ENCODE data around the gene SDK1. TPM values are rescaled to one million over a fixed set of nuclear protein-coding genes. Genes with fewer than 3 reads are reported as not detected.

Gene SDK1
- polyA plus RNA-seq, 2 of the 4 experiments (the other 2 are of a cell fraction): 0.12 to 0.28 TPM

DNA sequence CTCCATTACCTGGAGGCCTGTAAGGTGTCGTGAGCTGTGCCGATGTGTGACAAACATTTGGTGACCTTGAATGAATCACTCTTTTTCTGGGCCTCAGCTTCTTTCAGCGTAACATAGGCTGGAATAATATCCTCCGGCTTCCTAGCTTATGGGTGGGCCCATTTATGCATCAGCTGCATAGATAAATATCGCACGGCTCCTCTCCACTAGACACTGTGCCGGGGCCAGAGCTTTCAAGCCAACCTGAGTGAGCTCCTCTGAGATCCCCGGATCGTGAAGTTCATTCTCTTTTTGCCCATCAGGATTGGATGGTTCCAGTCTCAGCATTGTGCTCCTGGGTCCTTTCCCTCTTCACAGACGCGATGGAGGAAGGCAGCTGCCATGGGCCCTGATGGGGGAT, 806.8 kb downstream of the SDK1 start:
- TF ChIP-seq MAZ (IDR thresholded peaks at IDR 0.05; ENCODE audit: borderline replicate concordance, low read depth, low read length) (no peak), CBX2 (IDR thresholded peaks at IDR 0.05; ENCODE audit: borderline replicate concordance, low read depth) (no peak), RCOR1 (IDR thresholded peaks at IDR 0.05; ENCODE audit: low read depth, low read length) (no peak), SREBF2 (IDR thresholded peaks at IDR 0.05) (no peak), FOSL2 (IDR thresholded peaks at IDR 0.05) (no peak), FOSL2 (CRISPR knock-in tag; IDR thresholded peaks at IDR 0.05) (no peak), HEYL (CRISPR knock-in tag; IDR thresholded peaks at IDR 0.05) (no peak)
- TF ChIP-seq, protein P1, sequence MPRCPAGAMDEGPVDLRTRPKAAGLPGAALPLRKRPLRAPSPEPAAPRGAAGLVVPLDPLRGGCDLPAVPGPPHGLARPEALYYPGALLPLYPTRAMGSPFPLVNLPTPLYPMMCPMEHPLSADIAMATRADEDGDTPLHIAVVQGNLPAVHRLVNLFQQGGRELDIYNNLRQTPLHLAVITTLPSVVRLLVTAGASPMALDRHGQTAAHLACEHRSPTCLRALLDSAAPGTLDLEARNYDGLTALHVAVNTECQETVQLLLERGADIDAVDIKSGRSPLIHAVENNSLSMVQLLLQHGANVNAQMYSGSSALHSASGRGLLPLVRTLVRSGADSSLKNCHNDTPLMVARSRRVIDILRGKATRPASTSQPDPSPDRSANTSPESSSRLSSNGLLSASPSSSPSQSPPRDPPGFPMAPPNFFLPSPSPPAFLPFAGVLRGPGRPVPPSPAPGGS (IDR thresholded peaks at IDR 0.05): no peak
- no peak overlapping the region for H3K4me2 ChIP-seq
- ATAC-seq (no peak), DNase-seq (ENCODE audit: low read depth in 1 of 2, low spot score in 1 of 2) (no peak), FAIRE-seq (no peak)
- H3K4me1 ChIP-seq: no peaks in the 10 kb centered on the region
- H3K4me3 ChIP-seq: no peak overlapping the region
- H3K27ac ChIP-seq: no peak overlapping the region
- CTCF ChIA-PET: interaction anchor here (0.6 to 1.0 kb wide), 2 partner anchors 164 to 1028 kb away, joined by 3 read pairs; no protein-coding TSS in a partner anchor
- H3K9me3 ChIP-seq: no peaks in the 10 kb centered on the region
- POLR2A ChIA-PET: no interaction called here
- WGBS (ENCODE audit: missing lambda C conversion rate): 65% methylated on average over 11 of the region's 11 CpGs

DNA sequence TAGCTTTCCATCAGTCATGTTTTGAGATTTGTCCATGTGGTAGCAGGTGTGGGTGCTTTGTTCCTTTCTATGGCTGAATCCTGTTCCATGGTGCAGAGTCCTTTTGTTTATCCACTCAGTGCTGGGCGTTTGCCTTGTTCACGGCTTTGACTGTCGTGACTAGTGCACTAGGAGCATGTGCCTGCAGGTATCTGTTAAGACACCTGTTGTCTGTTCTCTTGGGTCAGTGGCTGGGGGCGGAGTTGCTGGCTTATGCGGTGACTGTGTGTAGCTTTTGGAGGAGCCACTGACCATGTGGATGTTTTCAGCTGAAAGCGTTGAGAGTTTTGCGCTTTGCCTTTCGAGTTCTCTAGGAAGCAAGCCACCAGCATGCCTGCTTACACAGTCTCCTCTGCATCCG, 807.9 kb downstream of the SDK1 start:
- CTCF ChIA-PET: no interaction called here
- no peaks in the 10 kb centered on the region for H3K4me1 ChIP-seq
- no peaks in the 10 kb centered on the region for H3K9me3 ChIP-seq
- POLR2A ChIA-PET: no interaction called here
- ATAC-seq: no peak
- no peak overlapping the region for H3K4me3 ChIP-seq
- TF ChIP-seq JUN (IDR thresholded peaks at IDR 0.05): no peak
- TF ChIP-seq RAD21 (conservative IDR thresholded peaks at IDR 0.05 in 1 of 2, IDR thresholded peaks at IDR 0.05 in 1 of 2): no peak
- no peak for TF ChIP-seq ZFP36 (IDR thresholded peaks at IDR 0.05; ENCODE audit: borderline replicate concordance, partially characterized antibody)
- no peak for TF ChIP-seq ESRRA (IDR thresholded peaks at IDR 0.05; ENCODE audit: borderline replicate concordance, low read length)
- no peak for TF ChIP-seq ZC3H11A (IDR thresholded peaks at IDR 0.05)
- no peak for TF ChIP-seq FOXS1 (CRISPR knock-in tag; IDR thresholded peaks at IDR 0.05)
- TF ChIP-seq, protein P2, sequence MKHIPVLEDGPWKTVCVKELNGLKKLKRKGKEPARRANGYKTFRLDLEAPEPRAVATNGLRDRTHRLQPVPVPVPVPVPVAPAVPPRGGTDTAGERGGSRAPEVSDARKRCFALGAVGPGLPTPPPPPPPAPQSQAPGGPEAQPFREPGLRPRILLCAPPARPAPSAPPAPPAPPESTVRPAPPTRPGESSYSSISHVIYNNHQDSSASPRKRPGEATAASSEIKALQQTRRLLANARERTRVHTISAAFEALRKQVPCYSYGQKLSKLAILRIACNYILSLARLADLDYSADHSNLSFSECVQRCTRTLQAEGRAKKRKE (CRISPR knock-in tag; IDR thresholded peaks at IDR 0.05; ENCODE audit: low read depth): no peak
- no peak for TF ChIP-seq HOXB13 (CRISPR knock-in tag; IDR thresholded peaks at IDR 0.05; ENCODE audit: low read depth)
- no peak for TF ChIP-seq NR3C1 (IDR thresholded peaks at IDR 0.05)
- TF ChIP-seq FOSB (CRISPR knock-in tag; IDR thresholded peaks at IDR 0.05): no peak
- TF ChIP-seq, protein P3, sequence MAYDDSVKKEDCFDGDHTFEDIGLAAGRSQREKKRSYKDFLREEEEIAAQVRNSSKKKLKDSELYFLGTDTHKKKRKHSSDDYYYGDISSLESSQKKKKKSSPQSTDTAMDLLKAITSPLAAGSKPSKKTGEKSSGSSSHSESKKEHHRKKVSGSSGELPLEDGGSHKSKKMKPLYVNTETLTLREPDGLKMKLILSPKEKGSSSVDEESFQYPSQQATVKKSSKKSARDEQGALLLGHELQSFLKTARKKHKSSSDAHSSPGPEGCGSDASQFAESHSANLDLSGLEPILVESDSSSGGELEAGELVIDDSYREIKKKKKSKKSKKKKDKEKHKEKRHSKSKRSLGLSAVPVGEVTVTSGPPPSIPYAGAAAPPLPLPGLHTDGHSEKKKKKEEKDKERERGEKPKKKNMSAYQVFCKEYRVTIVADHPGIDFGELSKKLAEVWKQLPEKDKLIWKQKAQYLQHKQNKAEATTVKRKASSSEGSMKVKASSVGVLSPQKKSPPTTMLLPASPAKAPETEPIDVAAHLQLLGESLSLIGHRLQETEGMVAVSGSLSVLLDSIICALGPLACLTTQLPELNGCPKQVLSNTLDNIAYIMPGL (CRISPR knock-in tag; IDR thresholded peaks at IDR 0.05; ENCODE audit: borderline replicate concordance): no peak
- no peak overlapping the region for H3K4me2 ChIP-seq
- WGBS (ENCODE audit: missing lambda C conversion rate): 49% methylated on average over 9 of the region's 9 CpGs
- no peak for DNase-seq (ENCODE audit: low read depth in 1 of 2, low spot score in 1 of 2)
- FAIRE-seq: no peak
- no peak overlapping the region for H3K27ac ChIP-seq

DNA sequence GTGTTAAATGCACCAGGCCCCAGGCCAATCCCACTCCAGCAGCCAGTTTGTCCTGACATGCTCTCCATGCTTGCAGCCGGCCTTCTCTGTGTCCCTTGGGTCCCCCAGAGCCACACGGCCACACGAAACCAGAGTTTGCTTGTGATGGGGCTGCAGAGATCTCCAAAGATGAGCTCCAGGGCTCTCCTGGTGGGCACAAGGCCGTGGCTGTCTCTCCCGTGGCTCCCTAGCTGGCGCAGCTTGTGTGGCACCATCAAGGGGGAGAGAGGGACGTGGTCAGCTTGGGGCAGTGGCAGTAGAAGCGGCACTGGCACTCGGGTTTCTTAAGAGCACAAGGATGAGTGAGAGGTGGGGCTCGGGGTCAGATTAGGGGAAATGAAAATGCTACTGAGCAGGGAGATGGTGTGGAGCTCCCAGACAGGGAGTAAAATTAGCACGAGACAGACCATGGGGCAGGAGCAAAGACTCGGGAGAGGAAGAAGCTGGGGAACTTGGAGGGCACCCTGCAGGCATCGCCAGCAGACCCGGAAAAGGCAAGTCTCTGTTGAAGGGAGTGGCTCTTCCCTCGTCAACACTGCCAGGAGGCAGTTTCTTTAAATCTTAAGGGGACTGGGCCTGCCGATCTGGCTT, 808.5 kb downstream of the SDK1 start:
- 18% methylated on average over 16 of the region's 16 CpGs for WGBS (ENCODE audit: missing lambda C conversion rate)
- TF ChIP-seq KDM1A (IDR thresholded peaks at IDR 0.05; ENCODE audit: low read depth): no peak
- no peak for TF ChIP-seq ZNF302 (CRISPR knock-in tag; IDR thresholded peaks at IDR 0.05)
- no peak for TF ChIP-seq CBX8 (IDR thresholded peaks at IDR 0.05)
- no peak for TF ChIP-seq RFX5 (IDR thresholded peaks at IDR 0.05)
- no peak for TF ChIP-seq MYC (IDR thresholded peaks at IDR 0.05; ENCODE audit: borderline replicate concordance, low read length)
- TF ChIP-seq, protein P1 (IDR thresholded peaks at IDR 0.05): no peak
- TF ChIP-seq, protein P4, sequence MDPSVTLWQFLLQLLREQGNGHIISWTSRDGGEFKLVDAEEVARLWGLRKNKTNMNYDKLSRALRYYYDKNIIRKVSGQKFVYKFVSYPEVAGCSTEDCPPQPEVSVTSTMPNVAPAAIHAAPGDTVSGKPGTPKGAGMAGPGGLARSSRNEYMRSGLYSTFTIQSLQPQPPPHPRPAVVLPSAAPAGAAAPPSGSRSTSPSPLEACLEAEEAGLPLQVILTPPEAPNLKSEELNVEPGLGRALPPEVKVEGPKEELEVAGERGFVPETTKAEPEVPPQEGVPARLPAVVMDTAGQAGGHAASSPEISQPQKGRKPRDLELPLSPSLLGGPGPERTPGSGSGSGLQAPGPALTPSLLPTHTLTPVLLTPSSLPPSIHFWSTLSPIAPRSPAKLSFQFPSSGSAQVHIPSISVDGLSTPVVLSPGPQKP (IDR thresholded peaks at IDR 0.05; ENCODE audit: low read depth, low read length): no peak
- POLR2A ChIA-PET: no interaction called here

More for the DNA sequence above, 808.5 kb downstream of the SDK1 start:
- Histone ChIP-seq H3K4me1 (no peaks in the 10 kb centered on the region), H3K9me3 (no peaks in the 10 kb centered on the region), H3K27ac (no peak overlapping the region), H3K4me2 (no peak overlapping the region), H3K4me3 (no peak overlapping the region)
- DNase-seq (ENCODE audit: low read depth in 1 of 2, low spot score in 1 of 2): no peak
- FAIRE-seq: no peak
- CTCF ChIA-PET: interaction anchor here (0.6 kb wide), 2 partner anchors 122 to 402 kb away, joined by 3 to 4 read pairs; no protein-coding TSS in a partner anchor
- no peak for ATAC-seq

Data from A549 (cell line).